Stimulated activated CD8-positive, alpha-beta memory T cell treated with anti-CD3 and anti-CD28 coated beads, Interleukin-7, amount 100 ng/mL, for 24 hours (primary cell): ENCODE measurements around the gene POC1B.
"Not testable (repeated sequence)": the region's sequence is repeated elsewhere in the genome, so short reads cannot be mapped to it uniquely, and the experiment has no call there.

Source experiments
- DNase-seq: peaks from one replicate; pipeline ENCODE4 v3.0.0-alpha.2; 2020; ENCODE audit warnings: low read depth

The POC1B gene

GRCh38 chr12:89464974-89465592 is 60.8 kb downstream of the POC1B start:
- DNase-seq = no peak

DNA sequence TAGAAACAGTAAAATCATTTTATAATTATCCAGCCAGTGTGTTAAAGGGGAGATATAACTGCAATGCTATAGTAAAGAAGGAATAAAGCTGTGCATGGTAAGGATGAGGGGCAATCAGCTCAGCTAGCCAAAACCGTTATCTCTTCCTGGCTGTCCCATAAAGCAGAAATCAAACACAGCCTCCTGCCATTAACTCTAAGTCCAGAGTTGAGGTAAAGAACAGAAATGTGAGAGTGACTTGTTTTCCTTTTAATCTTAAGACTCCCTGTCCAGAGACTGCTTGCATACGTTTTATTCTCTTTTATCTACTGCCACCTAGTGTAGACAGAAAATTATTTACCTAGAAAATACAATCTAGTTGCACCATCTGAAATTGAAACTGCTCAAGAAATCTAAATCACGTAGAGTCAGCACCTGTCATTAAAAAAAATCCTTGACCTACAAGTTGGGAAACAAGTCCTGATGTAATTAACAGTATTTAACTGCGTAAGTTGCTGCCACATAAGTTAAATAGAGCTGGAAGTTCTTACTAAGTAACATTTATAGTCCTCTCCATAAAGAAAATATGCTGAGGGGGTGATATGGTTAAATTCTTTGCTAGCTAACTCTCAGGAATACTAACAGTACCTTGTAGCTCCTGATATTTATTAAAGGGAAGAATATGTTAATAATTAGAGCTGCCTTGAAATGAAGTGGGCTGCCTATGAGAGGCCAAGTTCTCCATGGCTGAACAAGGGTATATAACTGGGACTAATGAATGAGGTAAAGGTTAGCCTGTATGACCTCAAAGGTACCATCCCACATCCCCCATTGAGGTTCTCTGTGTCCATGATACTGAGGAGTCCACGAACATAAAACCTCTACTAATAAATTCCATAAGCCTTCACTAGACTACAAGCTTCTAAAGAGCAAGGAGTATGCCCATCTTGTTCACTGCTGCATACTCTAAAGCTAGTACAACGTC is 63.9 kb downstream of the POC1B start:
- DNase-seq = no peak

GRCh38 chr12:89461190-89461589 is 64.7 kb downstream of the POC1B start:
- no peak for DNase-seq

DNA sequence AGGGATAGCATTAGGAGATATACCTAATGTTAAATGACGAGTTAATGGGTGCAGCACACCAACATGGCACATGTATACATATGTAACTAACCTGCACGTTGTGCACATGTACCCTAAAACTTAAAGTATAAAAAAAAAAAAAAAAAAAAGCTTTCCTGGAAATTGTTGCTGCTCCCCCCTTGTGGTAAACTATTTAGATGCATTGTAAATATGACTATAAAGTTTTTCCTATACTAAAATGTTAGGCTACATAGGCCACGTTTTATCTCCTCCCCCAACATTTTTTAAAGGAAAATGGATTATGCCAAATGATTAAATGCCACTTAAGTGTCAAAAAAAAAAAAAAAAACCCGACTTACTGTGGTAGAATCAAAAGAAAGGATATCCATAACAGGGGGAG is 66.6 kb downstream of the POC1B start:
- DNase-seq = not testable (repeated sequence)

GRCh38 chr12:89456565-89456964 is 69.3 kb downstream of the POC1B start:
- no peak for DNase-seq

GRCh38 chr12:89454080-89454848 is 71.6 kb downstream of the POC1B start:
- DNase-seq = no peak

DNA sequence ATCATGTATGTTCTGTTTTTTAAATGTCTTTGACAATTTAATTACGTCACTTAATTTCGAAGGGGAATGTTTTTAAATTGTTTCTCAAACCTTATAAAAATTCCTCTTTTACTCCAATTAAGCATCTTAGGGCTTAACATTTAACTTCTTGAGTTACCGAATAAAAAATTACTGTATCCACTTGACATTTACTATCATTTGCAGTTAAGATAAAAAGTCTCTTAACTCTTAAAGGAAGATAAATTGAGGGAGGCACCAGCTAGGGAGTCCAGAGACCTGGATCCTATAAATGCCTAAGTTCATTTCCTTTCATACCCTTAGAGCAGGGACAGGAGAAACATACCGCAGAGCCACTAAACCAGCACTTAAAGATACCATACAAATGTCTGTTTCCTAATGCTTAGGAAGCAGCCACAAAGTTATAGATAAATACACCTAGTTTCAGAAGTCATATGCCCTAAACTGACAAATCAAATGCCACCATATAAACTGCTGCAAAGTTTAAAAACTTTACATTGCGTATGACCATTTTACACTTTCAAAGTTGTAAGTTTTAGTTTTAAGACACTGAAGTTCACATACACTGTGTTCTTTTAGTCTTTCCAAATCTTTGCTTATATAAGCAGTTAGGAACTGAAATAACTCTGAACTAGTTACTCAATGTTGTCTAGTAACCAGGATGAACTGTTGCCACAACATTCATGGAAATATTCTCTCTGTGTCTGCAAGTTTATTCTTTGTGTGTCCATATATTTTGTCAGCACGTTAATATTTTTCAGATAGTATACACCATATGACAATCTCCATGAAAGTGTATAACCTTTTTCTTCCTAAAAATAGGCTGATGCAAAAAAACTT is 72.5 kb downstream of the POC1B start:
- no peak for DNase-seq

DNA sequence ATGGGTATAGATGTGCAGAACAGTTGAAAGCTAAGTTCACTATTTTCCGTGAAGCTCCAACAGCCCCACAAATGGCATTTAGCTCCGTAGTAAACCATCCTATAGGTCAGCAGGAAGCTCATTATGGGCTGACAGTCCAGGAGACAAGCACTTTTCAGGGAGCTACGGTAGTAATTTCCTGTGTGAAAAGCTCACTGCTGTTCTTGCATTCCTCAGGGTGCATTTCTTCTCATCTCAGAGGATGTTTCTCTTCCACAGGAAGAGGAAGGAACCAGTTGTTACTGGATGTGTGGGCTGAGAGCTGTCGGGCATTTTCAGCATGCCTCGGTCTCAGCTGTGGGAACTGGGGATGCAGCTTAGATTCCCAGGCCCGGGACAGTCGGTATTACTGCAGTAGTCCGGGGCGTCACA is 74.0 kb downstream of the POC1B start:
- DNase-seq = no peak

GRCh38 chr12:89450907-89451306 is 74.9 kb downstream of the POC1B start:
- no peak for DNase-seq

DNA sequence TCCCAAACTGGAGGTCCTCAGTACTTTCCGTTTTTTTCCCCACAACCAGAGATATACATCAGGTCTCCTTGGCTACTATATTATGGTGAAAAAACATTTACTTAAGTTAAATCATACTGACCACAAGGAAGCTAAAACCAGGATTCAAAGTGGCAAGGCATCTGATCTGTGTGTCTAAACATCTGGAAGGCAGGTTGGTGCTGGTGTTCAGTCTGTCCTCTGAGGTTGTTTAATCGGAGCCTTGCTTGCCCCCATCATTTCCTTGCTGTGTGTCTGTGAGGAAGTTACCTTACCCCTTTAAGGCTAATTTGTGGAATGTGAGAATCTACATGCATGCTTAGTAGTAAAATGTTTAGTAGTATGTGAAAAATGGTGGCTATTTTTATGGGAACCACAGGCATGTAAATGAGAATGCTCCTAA is 76.9 kb downstream of the POC1B start:
- DNase-seq = no peak

- DNase-seq = no peak
These were observed 77.3 kb downstream of the POC1B start for GRCh38 chr12:89448526-89448925.

GRCh38 chr12:89439941-89440340 is 85.9 kb downstream of the POC1B start:
- no peak for DNase-seq

GRCh38 chr12:89437231-89437630 is 88.6 kb downstream of the POC1B start:
- DNase-seq = no peak

GRCh38 chr12:89436062-89436461 is 89.8 kb downstream of the POC1B start:
- no peak for DNase-seq

- no peak for DNase-seq
These were observed 92.2 kb downstream of the POC1B start for GRCh38 chr12:89433634-89434033.

- DNase-seq = no peak
These were observed 93.5 kb downstream of the POC1B start for GRCh38 chr12:89432396-89432795.

GRCh38 chr12:89429528-89429927 is 96.3 kb downstream of the POC1B start:
- DNase-seq = no peak

- DNase-seq = no peak
These were observed 98.2 kb downstream of the POC1B start for GRCh38 chr12:89427508-89428156.

GRCh38 chr12:89424846-89425245 is 101.0 kb downstream of the POC1B start:
- DNase-seq = no peak

DNA sequence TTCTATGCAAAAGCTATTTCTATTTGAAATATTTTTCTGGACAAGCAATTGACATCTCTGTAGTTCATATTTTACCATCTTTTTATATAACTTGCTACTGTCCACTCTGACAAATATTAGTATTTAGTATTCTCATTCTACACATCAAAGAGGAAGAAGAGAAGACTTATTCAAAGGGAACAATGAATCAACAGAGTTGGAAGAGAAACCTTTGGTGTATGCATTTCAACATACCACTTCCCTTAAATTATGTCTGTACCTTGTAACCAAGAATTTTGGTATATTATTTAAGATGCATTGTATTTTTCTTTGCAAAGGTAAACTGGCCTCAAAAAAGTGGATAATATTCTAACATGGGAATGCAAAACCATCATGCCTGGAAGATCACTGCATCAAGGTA is 101.5 kb downstream of the POC1B start:
- no peak for DNase-seq
